ENCODE results near the gene C1QTNF9B.

C1QTNF9B gene

DNA sequence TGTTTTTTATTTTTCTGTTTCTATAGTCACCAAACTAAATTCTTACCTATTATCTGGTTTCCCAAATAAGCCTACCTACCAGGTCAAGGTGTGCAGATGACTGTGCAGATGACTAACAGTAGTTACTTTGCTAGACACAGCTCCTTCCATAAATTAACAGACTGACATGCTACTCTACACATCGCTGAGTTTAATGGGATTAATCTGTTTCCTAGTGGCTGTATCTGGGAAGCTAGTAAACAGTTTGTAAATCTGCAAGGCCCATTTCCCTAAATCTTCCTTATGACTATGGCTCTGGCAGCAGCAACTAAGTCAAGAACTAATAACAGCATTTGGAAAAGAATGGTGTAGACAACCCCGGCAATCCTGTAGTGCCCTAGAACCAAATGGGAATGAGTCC, 36.0 kb downstream of the C1QTNF9B start:
- Histone ChIP-seq H4K8ac (ENCODE audit: low read length) (no peak overlapping the region), H3K18ac (ENCODE audit: low read depth in 1 of 2, low read length in 2 of 2) (no peak overlapping the region), H2BK12ac (ENCODE audit: low read length in 2 of 2) (no peak overlapping the region), H3K9ac (ENCODE audit: low read length) (no peak overlapping the region), H2AK5ac (ENCODE audit: low read length, severe bottlenecking) (no peak overlapping the region), H2AFZ (ENCODE audit: low read depth, low read length) (no peak overlapping the region), H3K27me3 (ENCODE audit: control insufficient read depth in 1 of 2, insufficient read depth in 1 of 2, low read length in 2 of 2) (no peaks in the 10 kb centered on the region), H2BK5ac (ENCODE audit: low read depth, low read length, poor library complexity, severe bottlenecking) (no peak overlapping the region), H3K27ac (ENCODE audit: low read length, poor library complexity, severe bottlenecking) (no peak overlapping the region), H3K14ac (ENCODE audit: low read length in 2 of 2) (no peak overlapping the region), H3K9me3 (ENCODE audit: control insufficient read depth, low read length) (no peaks in the 10 kb centered on the region), H3K79me1 (replicated peaks; ENCODE audit: low read length, poor library complexity, severe bottlenecking) (no peaks in the 10 kb centered on the region), H3K4me1 (ENCODE audit: control insufficient read depth, insufficient read depth, low read depth, low read length) (peaks cover 1% of the 10 kb centered on the region), H3K4me3 (ENCODE audit: insufficient read depth in 1 of 2, low read depth in 1 of 2, low read length in 2 of 2) (no peak overlapping the region), H3K23ac (ENCODE audit: low read length in 2 of 2) (no peak overlapping the region), H4K91ac (ENCODE audit: low read length) (no peak overlapping the region), H2BK15ac (ENCODE audit: low read depth, poor library complexity, severe bottlenecking) (no peak overlapping the region), H3K36me3 (ENCODE audit: control insufficient read depth in 1 of 2, insufficient read depth in 2 of 2, low read depth in 1 of 2, low read length in 2 of 2) (peaks cover 2 to 40% of the 10 kb centered on the region in 2 experiments), H2BK120ac (ENCODE audit: low read depth, low read length) (no peak overlapping the region), H3K4ac (ENCODE audit: low read depth in 1 of 2, low read length in 2 of 2) (no peak overlapping the region), H3K4me2 (ENCODE audit: low read length, poor library complexity, severe bottlenecking) (no peak overlapping the region)
- no peak for DNase-seq
- WGBS: 100% methylated on average over 1 of the region's 2 CpGs

DNA sequence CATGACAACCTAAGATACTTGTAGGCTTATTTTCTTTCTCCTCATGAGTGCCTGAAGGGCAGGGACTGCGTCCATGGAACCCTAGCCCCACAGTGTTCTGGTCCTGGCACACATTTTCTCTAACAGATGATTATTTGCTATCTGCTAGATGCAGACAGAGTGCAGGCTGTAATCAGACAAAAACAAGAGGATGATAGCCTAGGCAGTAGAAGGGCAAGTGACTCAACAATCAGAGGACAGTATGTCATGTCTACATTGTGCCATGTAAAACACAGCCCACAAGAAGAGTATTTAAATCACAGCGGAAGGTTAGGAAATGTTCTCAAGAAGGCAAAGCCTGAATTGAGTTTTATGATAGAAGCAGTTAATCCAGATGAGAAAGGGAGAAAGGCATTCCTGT, 37.4 kb downstream of the C1QTNF9B start:
- Histone ChIP-seq H2BK15ac (ENCODE audit: low read depth, poor library complexity, severe bottlenecking) (no peak overlapping the region), H3K4me3 (ENCODE audit: insufficient read depth in 1 of 2, low read depth in 1 of 2, low read length in 2 of 2) (no peak overlapping the region), H3K4me1 (ENCODE audit: control insufficient read depth, insufficient read depth, low read depth, low read length) (no peaks in the 10 kb centered on the region), H3K4me2 (ENCODE audit: low read length, poor library complexity, severe bottlenecking) (no peak overlapping the region), H3K14ac (ENCODE audit: low read length in 2 of 2) (no peak overlapping the region), H3K27ac (ENCODE audit: low read length, poor library complexity, severe bottlenecking) (no peak overlapping the region), H4K91ac (ENCODE audit: low read length) (no peak overlapping the region), H3K4ac (ENCODE audit: low read depth in 1 of 2, low read length in 2 of 2) (no peak overlapping the region), H3K18ac (ENCODE audit: low read depth in 1 of 2, low read length in 2 of 2) (no peak overlapping the region), H3K9ac (ENCODE audit: low read length) (no peak overlapping the region), H2AK5ac (ENCODE audit: low read length, severe bottlenecking) (no peak overlapping the region), H4K8ac (ENCODE audit: low read length) (no peak overlapping the region), H3K9me3 (ENCODE audit: control insufficient read depth, low read length) (no peaks in the 10 kb centered on the region), H2BK12ac (ENCODE audit: low read length in 2 of 2) (no peak overlapping the region), H3K36me3 (ENCODE audit: control insufficient read depth in 1 of 2, insufficient read depth in 2 of 2, low read depth in 1 of 2, low read length in 2 of 2) (peaks cover 3 to 46% of the 10 kb centered on the region in 2 experiments), H3K23ac (ENCODE audit: low read length in 2 of 2) (no peak overlapping the region), H3K79me1 (replicated peaks; ENCODE audit: low read length, poor library complexity, severe bottlenecking) (no peaks in the 10 kb centered on the region), H2BK120ac (ENCODE audit: low read depth, low read length) (no peak overlapping the region), H2AFZ (ENCODE audit: low read depth, low read length) (no peak overlapping the region), H3K27me3 (ENCODE audit: control insufficient read depth in 1 of 2, insufficient read depth in 1 of 2, low read length in 2 of 2) (no peaks in the 10 kb centered on the region), H2BK5ac (ENCODE audit: low read depth, low read length, poor library complexity, severe bottlenecking) (no peak overlapping the region)
- WGBS: 97% methylated on average over 2 of the region's 2 CpGs
- DNase-seq: no peak

DNA sequence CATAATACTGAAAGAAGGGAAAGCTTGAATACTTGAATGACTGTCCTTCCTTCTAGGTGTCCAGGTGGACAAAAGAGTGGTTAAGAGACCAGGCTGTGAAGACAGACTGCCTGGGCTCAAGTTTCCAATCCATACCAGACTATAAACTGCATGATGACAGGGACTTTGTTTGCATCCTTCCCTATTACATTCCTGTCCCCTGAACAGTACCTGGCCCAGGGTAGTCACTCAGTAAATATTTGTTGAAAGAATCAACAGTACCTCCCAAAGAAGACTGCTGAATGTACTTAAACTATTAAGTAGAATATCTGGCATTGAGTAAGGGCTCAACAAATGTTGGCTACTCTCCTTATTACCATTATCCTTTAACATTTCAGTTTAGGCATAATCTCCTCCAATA, 37.8 kb downstream of the C1QTNF9B start:
- Histone ChIP-seq H3K4me3 (ENCODE audit: insufficient read depth in 1 of 2, low read depth in 1 of 2, low read length in 2 of 2) (no peak overlapping the region), H3K9ac (ENCODE audit: low read length) (no peak overlapping the region), H3K79me1 (replicated peaks; ENCODE audit: low read length, poor library complexity, severe bottlenecking) (no peaks in the 10 kb centered on the region), H3K18ac (ENCODE audit: low read depth in 1 of 2, low read length in 2 of 2) (no peak overlapping the region), H3K14ac (ENCODE audit: low read length in 2 of 2) (no peak overlapping the region), H3K27ac (ENCODE audit: low read length, poor library complexity, severe bottlenecking) (no peak overlapping the region), H3K27me3 (ENCODE audit: control insufficient read depth in 1 of 2, insufficient read depth in 1 of 2, low read length in 2 of 2) (no peaks in the 10 kb centered on the region), H3K4me2 (ENCODE audit: low read length, poor library complexity, severe bottlenecking) (no peak overlapping the region), H2AFZ (ENCODE audit: low read depth, low read length) (no peak overlapping the region), H2BK15ac (ENCODE audit: low read depth, poor library complexity, severe bottlenecking) (no peak overlapping the region), H2AK5ac (ENCODE audit: low read length, severe bottlenecking) (no peak overlapping the region), H3K36me3 (ENCODE audit: control insufficient read depth in 1 of 2, insufficient read depth in 2 of 2, low read depth in 1 of 2, low read length in 2 of 2) (peaks cover 3 to 46% of the 10 kb centered on the region in 2 experiments), H3K23ac (ENCODE audit: low read length in 2 of 2) (no peak overlapping the region), H3K9me3 (ENCODE audit: control insufficient read depth, low read length) (no peaks in the 10 kb centered on the region), H3K4me1 (ENCODE audit: control insufficient read depth, insufficient read depth, low read depth, low read length) (no peaks in the 10 kb centered on the region), H2BK120ac (ENCODE audit: low read depth, low read length) (no peak overlapping the region), H3K4ac (ENCODE audit: low read depth in 1 of 2, low read length in 2 of 2) (no peak overlapping the region), H2BK12ac (ENCODE audit: low read length in 2 of 2) (no peak overlapping the region), H2BK5ac (ENCODE audit: low read depth, low read length, poor library complexity, severe bottlenecking) (no peak overlapping the region), H4K91ac (ENCODE audit: low read length) (no peak overlapping the region), H4K8ac (ENCODE audit: low read length) (no peak overlapping the region)
- no peak for DNase-seq

DNA sequence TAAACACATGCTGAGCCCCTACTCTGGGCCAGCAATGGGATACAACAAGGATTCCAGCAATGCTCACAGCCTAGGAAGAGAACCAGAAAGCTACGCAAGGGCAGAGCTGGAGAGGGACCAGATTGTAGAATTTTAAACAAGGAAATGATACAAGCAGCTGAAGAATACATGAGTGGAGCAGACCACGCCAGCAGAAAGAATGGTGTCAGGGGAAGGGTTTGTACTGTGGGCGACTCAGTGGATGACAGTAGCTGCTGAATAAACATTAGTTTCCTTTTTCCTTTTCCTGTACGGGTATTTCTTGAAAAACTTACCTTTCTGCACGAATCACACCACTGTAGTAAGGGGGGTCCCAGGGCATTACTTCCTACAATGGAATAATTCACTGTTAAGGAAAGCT, 38.8 kb downstream of the C1QTNF9B start:
- H2AK5ac ChIP-seq (ENCODE audit: low read length, severe bottlenecking): no peak overlapping the region
- H2BK120ac ChIP-seq (ENCODE audit: low read depth, low read length): no peak overlapping the region
- H3K18ac ChIP-seq (ENCODE audit: low read depth in 1 of 2, low read length in 2 of 2): no peak overlapping the region
- no peaks in the 10 kb centered on the region for H3K4me1 ChIP-seq (ENCODE audit: control insufficient read depth, insufficient read depth, low read depth, low read length)
- H4K91ac ChIP-seq (ENCODE audit: low read length): no peak overlapping the region
- WGBS: 50% methylated on average over 5 of the region's 5 CpGs
- H2AFZ ChIP-seq (ENCODE audit: low read depth, low read length): no peak overlapping the region
- DNase-seq: no peak
- no peak overlapping the region for H3K4ac ChIP-seq (ENCODE audit: low read depth in 1 of 2, low read length in 2 of 2)
- H3K27me3 ChIP-seq (ENCODE audit: control insufficient read depth in 1 of 2, insufficient read depth in 1 of 2, low read length in 2 of 2): no peaks in the 10 kb centered on the region
- H3K9ac ChIP-seq (ENCODE audit: low read length): no peak overlapping the region
- H3K79me1 ChIP-seq (replicated peaks; ENCODE audit: low read length, poor library complexity, severe bottlenecking): no peaks in the 10 kb centered on the region
- no peak overlapping the region for H3K4me3 ChIP-seq (ENCODE audit: insufficient read depth in 1 of 2, low read depth in 1 of 2, low read length in 2 of 2)
- no peak overlapping the region for H2BK12ac ChIP-seq (ENCODE audit: low read length in 2 of 2)
- peak overlapping the region; percentile 7 for H4K8ac ChIP-seq (ENCODE audit: low read length)
- H3K14ac ChIP-seq (ENCODE audit: low read length in 2 of 2): no peak overlapping the region
- H3K36me3 ChIP-seq (ENCODE audit: control insufficient read depth in 1 of 2, insufficient read depth in 2 of 2, low read depth in 1 of 2, low read length in 2 of 2): peaks cover 3 to 46% of the 10 kb centered on the region in 2 experiments
- H2BK15ac ChIP-seq (ENCODE audit: low read depth, poor library complexity, severe bottlenecking): no peak overlapping the region
- H3K23ac ChIP-seq (ENCODE audit: low read length in 2 of 2): no peak overlapping the region
- no peak overlapping the region for H3K4me2 ChIP-seq (ENCODE audit: low read length, poor library complexity, severe bottlenecking)
- H2BK5ac ChIP-seq (ENCODE audit: low read depth, low read length, poor library complexity, severe bottlenecking): no peak overlapping the region
- no peaks in the 10 kb centered on the region for H3K9me3 ChIP-seq (ENCODE audit: control insufficient read depth, low read length)
- H3K27ac ChIP-seq (ENCODE audit: low read length, poor library complexity, severe bottlenecking): no peak overlapping the region

Measured in mesenchymal stem cell (in vitro differentiated cells and primary cell).